Upper lobe of left lung (tissue), 4 donors: ENCODE measurements around the gene LINS1.

Source experiments
- POLR2A ChIP-seq, 4 donors: fragments of 450-650 bp; IDR thresholded peaks; one replicate each; pipeline ENCODE4 v1.5.1; 2016 to 2017; ENCODE audit warnings: antibody characterized with exemption in 4 of 4, mild to moderate bottlenecking in 2 of 4
- POLR2AphosphoS5 ChIP-seq, 2 donors: sonication (generic); formaldehyde crosslinking; IDR thresholded peaks; one replicate each; pipeline ENCODE4 v1.5.1; 2017; ENCODE audit warnings: antibody characterized with exemption in 2 of 2
- TF ChIP-seq, protein P1 (sequence below), 6 experiments: fragments of 450-650 bp in 4 of 6; fragments of 200-600 bp in 2 of 6; sonication (generic) in 2 of 6; IDR thresholded peaks; one replicate each; pipeline ENCODE4 v1.5.1; 2016 to 2019; ENCODE audit warnings: antibody characterized with exemption in 6 of 6

DNA sequence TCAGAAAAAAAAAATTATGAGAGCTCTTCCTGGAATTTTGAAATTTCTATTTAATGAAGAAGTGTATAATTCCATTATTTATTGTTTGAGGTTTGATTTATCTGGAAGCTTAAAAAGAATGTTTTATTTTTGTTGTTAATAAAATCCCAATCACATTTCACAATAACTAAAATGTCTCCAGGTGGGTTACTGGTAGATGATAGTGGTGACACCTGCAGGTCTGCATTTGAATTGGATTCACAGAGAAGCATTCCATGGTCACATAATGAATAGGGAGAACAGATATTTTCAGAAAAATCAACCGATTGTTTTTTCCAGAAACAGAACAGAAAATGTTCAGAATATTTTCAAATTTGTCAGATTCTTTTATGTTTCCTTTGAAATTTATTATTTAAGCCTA, 48.7 kb upstream of the LINS1 start:
- TF ChIP-seq, protein P1, sequence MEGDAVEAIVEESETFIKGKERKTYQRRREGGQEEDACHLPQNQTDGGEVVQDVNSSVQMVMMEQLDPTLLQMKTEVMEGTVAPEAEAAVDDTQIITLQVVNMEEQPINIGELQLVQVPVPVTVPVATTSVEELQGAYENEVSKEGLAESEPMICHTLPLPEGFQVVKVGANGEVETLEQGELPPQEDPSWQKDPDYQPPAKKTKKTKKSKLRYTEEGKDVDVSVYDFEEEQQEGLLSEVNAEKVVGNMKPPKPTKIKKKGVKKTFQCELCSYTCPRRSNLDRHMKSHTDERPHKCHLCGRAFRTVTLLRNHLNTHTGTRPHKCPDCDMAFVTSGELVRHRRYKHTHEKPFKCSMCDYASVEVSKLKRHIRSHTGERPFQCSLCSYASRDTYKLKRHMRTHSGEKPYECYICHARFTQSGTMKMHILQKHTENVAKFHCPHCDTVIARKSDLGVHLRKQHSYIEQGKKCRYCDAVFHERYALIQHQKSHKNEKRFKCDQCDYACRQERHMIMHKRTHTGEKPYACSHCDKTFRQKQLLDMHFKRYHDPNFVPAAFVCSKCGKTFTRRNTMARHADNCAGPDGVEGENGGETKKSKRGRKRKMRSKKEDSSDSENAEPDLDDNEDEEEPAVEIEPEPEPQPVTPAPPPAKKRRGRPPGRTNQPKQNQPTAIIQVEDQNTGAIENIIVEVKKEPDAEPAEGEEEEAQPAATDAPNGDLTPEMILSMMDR (IDR thresholded peaks at IDR 0.05): no peak
- TF ChIP-seq POLR2A (IDR thresholded peaks at IDR 0.05) (no peak), POLR2AphosphoS5 (IDR thresholded peaks at IDR 0.05) (no peak)
